GM12878 (cell line): ENCODE results near the gene PPP1R14D. TPM values are rescaled to one million over a fixed set of nuclear protein-coding genes. Genes with fewer than 3 reads are reported as not detected.

ENCODE experiments used
- ATAC-seq: fragments of 200-7000 bp; cut with Tn5 transposase; 3 replicates; pipeline ENCODE4 v1.9.1; 2020; ENCODE audit warnings: mild to moderate bottlenecking, moderate library complexity
- BruUV-seq: library from RNA; stranded (reverse); fragments of 400-500 nt; replicated peaks from 2 replicates; lab custom pipeline; 2021; lab: Mats Ljungman, UMichigan
- CTCF ChIA-PET: fragments of 300-600 bp; sonication (Branson Sonifier 250); formaldehyde crosslinking; extraction: SDS; loops from one replicate; lab custom pipeline; 2021; ENCODE audit warnings: inconsistent platforms; lab: Yijun Ruan, JAX
- POLR2A ChIA-PET: fragments of 350-600 bp; formaldehyde crosslinking; extraction: SDS; loops from one replicate; lab custom pipeline; 2021; ENCODE audit warnings: inconsistent platforms; lab: Charles Lee
- RAD21 ChIA-PET: fragments of 300-600 bp; sonication (Branson Sonifier 250); formaldehyde crosslinking; loops from one replicate; lab custom pipeline; 2023; ENCODE audit warnings: antibody characterized with exemption; ENCODE audit not compliant: unreplicated experiment; lab: Charles Lee
- SMC1A ChIA-PET: fragments of 300-600 bp; sonication (Branson Sonifier 250); formaldehyde crosslinking; loops from one replicate; lab custom pipeline; 2023; ENCODE audit not compliant: unreplicated experiment, uncharacterized antibody; lab: Charles Lee
- DNase-seq: peaks from one replicate; pipeline ENCODE4 v3.0.0-alpha.2; 2011; ENCODE audit warnings: low read depth, low spot score
- FAIRE-seq: peaks from 3 replicates; lab custom pipeline; 2011; peaks lifted over from hg19 to GRCh38; lab: Jason Lieb, UNC
- H2AFZ ChIP-seq: 2 replicates; pipeline ENCODE4 v1.6.0; 2011; ENCODE audit warnings: low read depth, low read length, control low read depth; ENCODE audit not compliant: control insufficient read depth
- H3K27ac ChIP-seq: 2 replicates; pipeline ENCODE4 v1.5.1; 2011; ENCODE audit warnings: control low read depth; ENCODE audit not compliant: control insufficient read depth, insufficient read depth
- H3K27me3 ChIP-seq, 2 experiments: replicated peaks in 1 of 2; 2 replicates each; pipeline versions ENCODE4 v1.6.0 to v1.6.1; 2011; ENCODE audit warnings: low read length in 1 of 2; ENCODE audit not compliant: control insufficient read depth in 2 of 2, insufficient read depth in 2 of 2
- H3K36me3 ChIP-seq, 2 experiments: 2 replicates each; pipeline ENCODE4 v1.5.1; 2011; ENCODE audit warnings: low read length in 1 of 2; ENCODE audit not compliant: control insufficient read depth in 2 of 2, insufficient read depth in 2 of 2
- H3K4me1 ChIP-seq: 2 replicates; pipeline ENCODE4 v1.6.1; 2011; ENCODE audit warnings: mild to moderate bottlenecking, low read length, moderate library complexity, mixed read lengths; ENCODE audit not compliant: control insufficient read depth, insufficient read depth
- H3K4me2 ChIP-seq: 2 replicates; pipeline ENCODE4 v1.6.0; 2011; ENCODE audit warnings: control low read depth; ENCODE audit not compliant: control insufficient read depth, insufficient read depth
- H3K4me3 ChIP-seq: fragments of 200-600 bp; sonication (generic); 2 replicates; pipeline ENCODE4 v1.5.1; 2016
- H3K79me2 ChIP-seq: 2 replicates; pipeline ENCODE4 v1.6.0; 2011; ENCODE audit warnings: low read length; ENCODE audit not compliant: control insufficient read depth, insufficient read depth
- H3K9ac ChIP-seq: 2 replicates; pipeline ENCODE4 v1.8.0; 2011; ENCODE audit warnings: low read length, control low read depth, mixed read lengths; ENCODE audit not compliant: control insufficient read depth, insufficient read depth
- H3K9me3 ChIP-seq: replicated peaks from 3 replicates; pipeline ENCODE4 v1.5.1; 2011; ENCODE audit warnings: mild to moderate bottlenecking, low read length; ENCODE audit not compliant: control insufficient read depth, insufficient read depth
- H4K20me1 ChIP-seq: 2 replicates; pipeline ENCODE4 v1.6.0; 2011; ENCODE audit not compliant: control insufficient read depth, insufficient read depth
- ATF7 ChIP-seq: fragments of 450-650 bp; IDR thresholded peaks from 2 replicates; pipeline ENCODE4 v1.6.1; 2016; ENCODE audit warnings: low read depth, mild to moderate bottlenecking
- CREB1 ChIP-seq: IDR thresholded peaks from 2 replicates; pipeline ENCODE4 v1.6.1; 2012; ENCODE audit warnings: low read depth, mild to moderate bottlenecking, inconsistent platforms
- EGR1 ChIP-seq, 2 experiments: IDR thresholded peaks; 1 replicate in 1 of 2; 2 replicates in 1 of 2; pipeline ENCODE4 v1.6.1; 2011 to 2012; ENCODE audit warnings: low read depth in 2 of 2, low read length in 2 of 2, borderline replicate concordance in 1 of 2, mild to moderate bottlenecking in 1 of 2, moderate library complexity in 1 of 2
- ETV6 ChIP-seq, 2 experiments: fragments of 450-650 bp in 1 of 2; IDR thresholded peaks in 1 of 2; conservative IDR thresholded peaks in 1 of 2; 2 replicates each; pipeline ENCODE4 v1.6.1; 2014; ENCODE audit warnings: antibody characterized with exemption in 1 of 2, borderline replicate concordance in 1 of 2, low read depth in 1 of 2, mild to moderate bottlenecking in 1 of 2, moderate library complexity in 1 of 2
- HDAC2 ChIP-seq: fragments of 200-600 bp; sonication (generic); IDR thresholded peaks from 2 replicates; pipeline ENCODE4 v1.6.1; 2017
- MEF2B ChIP-seq: fragments of 450-650 bp; IDR thresholded peaks from 2 replicates; pipeline ENCODE4 v1.6.1; 2018; ENCODE audit warnings: mild to moderate bottlenecking, moderate library complexity; ENCODE audit not compliant: partially characterized antibody, poor library complexity, severe bottlenecking
- NFYB ChIP-seq: IDR thresholded peaks from 2 replicates; pipeline ENCODE4 v1.6.1; 2011; ENCODE audit warnings: low read depth, mild to moderate bottlenecking, low read length, improper control_type of control experiment, moderate library complexity; ENCODE audit not compliant: insufficient read depth
- NR2C1 ChIP-seq: fragments of 450-650 bp; IDR thresholded peaks from 2 replicates; pipeline ENCODE4 v1.6.1; 2017; ENCODE audit warnings: antibody characterized with exemption, mild to moderate bottlenecking, moderate library complexity
- POU2F2 ChIP-seq: IDR thresholded peaks from 3 replicates; pipeline ENCODE4 v1.6.1; 2011; ENCODE audit warnings: low read depth, mild to moderate bottlenecking, low read length, borderline replicate concordance
- SP1 ChIP-seq: IDR thresholded peaks from one replicate; pipeline ENCODE4 v1.6.1; 2011; ENCODE audit warnings: low read depth, low read length
- SREBF1 ChIP-seq: IDR thresholded peaks from 2 replicates; pipeline ENCODE4 v1.6.1; 2012; ENCODE audit warnings: mild to moderate bottlenecking, low read length
- SUPT20H ChIP-seq: IDR thresholded peaks from 2 replicates; pipeline ENCODE4 v1.6.1; 2011; ENCODE audit warnings: low read depth, mild to moderate bottlenecking, low read length, moderate library complexity, borderline replicate concordance; ENCODE audit not compliant: control insufficient read depth
- TAF1 ChIP-seq: IDR thresholded peaks from 2 replicates; pipeline ENCODE4 v1.6.1; 2011; ENCODE audit warnings: mild to moderate bottlenecking, low read depth, low read length, borderline replicate concordance
- TARDBP ChIP-seq: IDR thresholded peaks from 2 replicates; pipeline ENCODE4 v1.6.1; 2016; ENCODE audit warnings: borderline replicate concordance
- TCF3 ChIP-seq: IDR thresholded peaks from 2 replicates; pipeline ENCODE4 v1.6.1; 2012; ENCODE audit warnings: low read depth, mild to moderate bottlenecking, low read length, borderline replicate concordance; ENCODE audit not compliant: insufficient read depth
- YY1 ChIP-seq: IDR thresholded peaks from 2 replicates; pipeline ENCODE4 v1.6.1; 2011; ENCODE audit warnings: low read depth, mild to moderate bottlenecking, low read length
- WGBS: methylation state at CpG from one replicate; pipeline ENCODE4 v1.1.6; 2016; ENCODE audit warnings: low lambda C conversion rate; ENCODE audit not compliant: insufficient replicate concordance, insufficient coverage; ENCODE audit errors: missing lambda C conversion rate; 5-methylcytosine and 5-hydroxymethylcytosine counted together
- in situ Hi-C: fragments of 300-500 bp; cut with MboI; formaldehyde crosslinking; loops from 9 replicates; pipeline ENCODE4 v1.14.3; 2018; ENCODE audit warnings: mixed read lengths
- intact Hi-C: fragments of 100-400 bp; cut with micrococcal nuclease; formaldehyde crosslinking; loops from one replicate; pipeline ENCODE4 v1.14.2; 2022; ENCODE audit not compliant: unreplicated experiment
- polyA plus RNA-seq, 11 experiments: library from polyadenylated mRNA; depleted of rRNA in 4 of 11; unstranded in 6 of 11; stranded (reverse) in 5 of 11; fragments of >200 nt; fragmentation: Nextera tagmentation in 4 of 11; fragmentation: Illumina TruSeq in 1 of 11; extraction: Ambion mirVana in 4 of 11; extraction: Trizol in 1 of 11; gene quantifications; 1 replicate in 1 of 11; 2 replicates in 10 of 11; pipeline versions ENCODE4 v1.2.1 to v1.2.3, GENCODE V29; 2011 to 2016; ENCODE audit warnings: inconsistent platforms in 2 of 11, missing spikeins in 2 of 11, low read depth in 1 of 11
- total RNA-seq, 4 experiments: library from RNA; depleted of rRNA in 3 of 4; stranded (reverse); fragments of >200 nt in 3 of 4; fragmentation: Illumina TruSeq in 1 of 4; extraction: Trizol in 1 of 4; gene quantifications; 2 replicates each; pipeline versions ENCODE4 v1.2.1 to v1.2.3, GENCODE V29; 2013 to 2021
- TF ChIP-seq, protein P1 (sequence below): fragments of 450-650 bp; IDR thresholded peaks from 2 replicates; pipeline ENCODE4 v1.6.1; 2016; ENCODE audit warnings: mild to moderate bottlenecking
- TF ChIP-seq, protein P2 (sequence below): fragments of 450-650 bp; IDR thresholded peaks from 2 replicates; pipeline ENCODE4 v1.6.1; 2016; ENCODE audit warnings: mild to moderate bottlenecking, moderate library complexity, borderline replicate concordance

The PPP1R14D gene
- total and polyA plus RNA-seq, 10 of the 15 experiments (the other 5 are each of a cell fraction or from before 2014, with no cell fraction given) = 0.10 TPM; not detected in 9

DNA sequence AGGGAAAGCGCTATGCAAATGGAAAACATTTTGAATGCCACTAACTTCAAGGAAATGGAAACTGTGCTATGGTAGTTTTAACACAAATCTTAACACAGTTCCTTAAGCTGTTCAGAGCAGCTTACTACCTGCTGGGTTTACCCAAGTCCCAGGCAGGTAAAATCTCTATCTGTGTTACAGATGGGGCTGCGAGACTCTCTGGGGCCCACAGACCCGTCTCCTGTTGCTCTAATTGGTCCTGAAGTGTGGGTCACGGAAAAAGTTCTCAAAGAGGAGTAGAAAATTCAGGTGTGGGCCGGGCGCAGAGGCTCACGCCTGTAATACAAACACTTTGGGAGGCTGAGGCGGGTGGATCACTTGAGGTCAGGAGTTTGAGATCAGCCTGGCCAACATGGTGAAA lies 38.5 kb downstream of the PPP1R14D start:
- H3K9ac ChIP-seq = no peak overlapping the region
- no peaks in the 10 kb centered on the region for H3K27me3 ChIP-seq
- DNase-seq (no peak), FAIRE-seq (no peak), ATAC-seq (no peak)
- no peak overlapping the region for H3K4me3 ChIP-seq
- peaks cover 5% of the 10 kb centered on the region for H3K79me2 ChIP-seq
- BruUV-seq = no TSS peak
- no peaks in the 10 kb centered on the region for H3K9me3 ChIP-seq
- no peak overlapping the region for H3K27ac ChIP-seq
- 98% methylated on average over 8 of the region's 8 CpGs for WGBS
- no peak for TF ChIP-seq ETV6 (conservative IDR thresholded peaks at IDR 0.05 in 1 of 2, IDR thresholded peaks at IDR 0.05 in 1 of 2; ENCODE audit: borderline replicate concordance in 1 of 2, low read depth in 1 of 2)
- TF ChIP-seq SUPT20H = no peak
- no peak for TF ChIP-seq TAF1
- TF ChIP-seq, protein P1, sequence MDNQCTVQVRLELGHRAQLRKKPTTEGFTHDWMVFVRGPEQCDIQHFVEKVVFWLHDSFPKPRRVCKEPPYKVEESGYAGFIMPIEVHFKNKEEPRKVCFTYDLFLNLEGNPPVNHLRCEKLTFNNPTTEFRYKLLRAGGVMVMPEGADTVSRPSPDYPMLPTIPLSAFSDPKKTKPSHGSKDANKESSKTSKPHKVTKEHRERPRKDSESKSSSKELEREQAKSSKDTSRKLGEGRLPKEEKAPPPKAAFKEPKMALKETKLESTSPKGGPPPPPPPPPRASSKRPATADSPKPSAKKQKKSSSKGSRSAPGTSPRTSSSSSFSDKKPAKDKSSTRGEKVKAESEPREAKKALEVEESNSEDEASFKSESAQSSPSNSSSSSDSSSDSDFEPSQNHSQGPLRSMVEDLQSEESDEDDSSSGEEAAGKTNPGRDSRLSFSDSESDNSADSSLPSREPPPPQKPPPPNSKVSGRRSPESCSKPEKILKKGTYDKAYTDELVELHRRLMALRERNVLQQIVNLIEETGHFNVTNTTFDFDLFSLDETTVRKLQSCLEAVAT = no peak
- no peak for TF ChIP-seq HDAC2
- TF ChIP-seq NR2C1 = no peak
- no peak for TF ChIP-seq TARDBP
- no peak for TF ChIP-seq ATF7
- no peak for TF ChIP-seq POU2F2
- TF ChIP-seq YY1 = no peak
- TF ChIP-seq SP1 = no peak
- no peak for TF ChIP-seq MEF2B
- TF ChIP-seq SREBF1 = no peak
- TF ChIP-seq CREB1 = no peak
- TF ChIP-seq, protein P2, sequence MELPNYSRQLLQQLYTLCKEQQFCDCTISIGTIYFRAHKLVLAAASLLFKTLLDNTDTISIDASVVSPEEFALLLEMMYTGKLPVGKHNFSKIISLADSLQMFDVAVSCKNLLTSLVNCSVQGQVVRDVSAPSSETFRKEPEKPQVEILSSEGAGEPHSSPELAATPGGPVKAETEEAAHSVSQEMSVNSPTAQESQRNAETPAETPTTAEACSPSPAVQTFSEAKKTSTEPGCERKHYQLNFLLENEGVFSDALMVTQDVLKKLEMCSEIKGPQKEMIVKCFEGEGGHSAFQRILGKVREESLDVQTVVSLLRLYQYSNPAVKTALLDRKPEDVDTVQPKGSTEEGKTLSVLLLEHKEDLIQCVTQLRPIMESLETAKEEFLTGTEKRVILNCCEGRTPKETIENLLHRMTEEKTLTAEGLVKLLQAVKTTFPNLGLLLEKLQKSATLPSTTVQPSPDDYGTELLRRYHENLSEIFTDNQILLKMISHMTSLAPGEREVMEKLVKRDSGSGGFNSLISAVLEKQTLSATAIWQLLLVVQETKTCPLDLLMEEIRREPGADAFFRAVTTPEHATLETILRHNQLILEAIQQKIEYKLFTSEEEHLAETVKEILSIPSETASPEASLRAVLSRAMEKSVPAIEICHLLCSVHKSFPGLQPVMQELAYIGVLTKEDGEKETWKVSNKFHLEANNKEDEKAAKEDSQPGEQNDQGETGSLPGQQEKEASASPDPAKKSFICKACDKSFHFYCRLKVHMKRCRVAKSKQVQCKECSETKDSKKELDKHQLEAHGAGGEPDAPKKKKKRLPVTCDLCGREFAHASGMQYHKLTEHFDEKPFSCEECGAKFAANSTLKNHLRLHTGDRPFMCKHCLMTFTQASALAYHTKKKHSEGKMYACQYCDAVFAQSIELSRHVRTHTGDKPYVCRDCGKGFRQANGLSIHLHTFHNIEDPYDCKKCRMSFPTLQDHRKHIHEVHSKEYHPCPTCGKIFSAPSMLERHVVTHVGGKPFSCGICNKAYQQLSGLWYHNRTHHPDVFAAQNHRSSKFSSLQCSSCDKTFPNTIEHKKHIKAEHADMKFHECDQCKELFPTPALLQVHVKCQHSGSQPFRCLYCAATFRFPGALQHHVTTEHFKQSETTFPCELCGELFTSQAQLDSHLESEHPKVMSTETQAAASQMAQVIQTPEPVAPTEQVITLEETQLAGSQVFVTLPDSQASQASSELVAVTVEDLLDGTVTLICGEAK = no peak
- TF ChIP-seq EGR1 (IDR thresholded peaks at IDR 0.05; ENCODE audit: borderline replicate concordance in 1 of 2, low read depth in 2 of 2, low read length in 2 of 2) = no peak
- no peak for TF ChIP-seq NFYB
- TF ChIP-seq TCF3 = no peak
- RAD21 ChIA-PET = no interaction called here
- SMC1A ChIA-PET = no interaction called here
- H3K36me3 ChIP-seq = peaks cover 0 to 7% of the 10 kb centered on the region in 2 experiments; a peak in 2 of 4 replicates
- CTCF ChIA-PET = interaction anchor here (0.5 to 1.5 kb wide), 3 partner anchors 7 to 69 kb away, joined by 3 to 4 read pairs (median 4); no protein-coding TSS in a partner anchor
- H3K4me2 ChIP-seq = no peak overlapping the region
- H2AFZ ChIP-seq = no peak overlapping the region
- POLR2A ChIA-PET = interaction anchor here (0.7 kb wide), 1 partner anchor 50 kb away, joined by 7 read pairs; no protein-coding TSS in a partner anchor
- in situ Hi-C loops (loop anchor here (5.0 kb wide), 1 partner anchor 273 kb away; no protein-coding TSS in a partner anchor), intact Hi-C loops (no loop called here)
- H4K20me1 ChIP-seq = no peaks in the 10 kb centered on the region
- H3K4me1 ChIP-seq = peaks cover 9% of the 10 kb centered on the region
